GM12878 (cell line): ENCODE measurements around the gene DVL2. TPM values are rescaled to one million over a fixed set of nuclear protein-coding genes. Genes with fewer than 3 reads are reported as not detected.

Experiments
- ATAC-seq: fragments of 200-7000 bp; cut with Tn5 transposase; 3 replicates; pipeline ENCODE4 v1.9.1; 2020; ENCODE audit warnings: mild to moderate bottlenecking, moderate library complexity
- BruUV-seq: library from RNA; stranded (reverse); fragments of 400-500 nt; replicated peaks from 2 replicates; lab custom pipeline; 2021; lab: Mats Ljungman, UMichigan
- CTCF ChIA-PET: fragments of 300-600 bp; sonication (Branson Sonifier 250); formaldehyde crosslinking; extraction: SDS; loops from one replicate; lab custom pipeline; 2021; ENCODE audit warnings: inconsistent platforms; lab: Yijun Ruan, JAX
- POLR2A ChIA-PET: fragments of 350-600 bp; formaldehyde crosslinking; extraction: SDS; loops from one replicate; lab custom pipeline; 2021; ENCODE audit warnings: inconsistent platforms; lab: Charles Lee
- RAD21 ChIA-PET: fragments of 300-600 bp; sonication (Branson Sonifier 250); formaldehyde crosslinking; loops from one replicate; lab custom pipeline; 2023; ENCODE audit warnings: antibody characterized with exemption; ENCODE audit not compliant: unreplicated experiment; lab: Charles Lee
- SMC1A ChIA-PET: fragments of 300-600 bp; sonication (Branson Sonifier 250); formaldehyde crosslinking; loops from one replicate; lab custom pipeline; 2023; ENCODE audit not compliant: unreplicated experiment, uncharacterized antibody; lab: Charles Lee
- DNase-seq: peaks from one replicate; pipeline ENCODE4 v3.0.0-alpha.2; 2011; ENCODE audit warnings: low read depth, low spot score
- FAIRE-seq: peaks from 3 replicates; lab custom pipeline; 2011; peaks lifted over from hg19 to GRCh38; lab: Jason Lieb, UNC
- H2AFZ ChIP-seq: 2 replicates; pipeline ENCODE4 v1.6.0; 2011; ENCODE audit warnings: low read depth, low read length, control low read depth; ENCODE audit not compliant: control insufficient read depth
- H3K27ac ChIP-seq: 2 replicates; pipeline ENCODE4 v1.5.1; 2011; ENCODE audit warnings: control low read depth; ENCODE audit not compliant: control insufficient read depth, insufficient read depth
- H3K27me3 ChIP-seq, 2 experiments: replicated peaks in 1 of 2; 2 replicates each; pipeline versions ENCODE4 v1.6.0 to v1.6.1; 2011; ENCODE audit warnings: low read length in 1 of 2; ENCODE audit not compliant: control insufficient read depth in 2 of 2, insufficient read depth in 2 of 2
- H3K36me3 ChIP-seq, 2 experiments: 2 replicates each; pipeline ENCODE4 v1.5.1; 2011; ENCODE audit warnings: low read length in 1 of 2; ENCODE audit not compliant: control insufficient read depth in 2 of 2, insufficient read depth in 2 of 2
- H3K4me1 ChIP-seq: 2 replicates; pipeline ENCODE4 v1.6.1; 2011; ENCODE audit warnings: mild to moderate bottlenecking, low read length, moderate library complexity, mixed read lengths; ENCODE audit not compliant: control insufficient read depth, insufficient read depth
- H3K4me2 ChIP-seq: 2 replicates; pipeline ENCODE4 v1.6.0; 2011; ENCODE audit warnings: control low read depth; ENCODE audit not compliant: control insufficient read depth, insufficient read depth
- H3K4me3 ChIP-seq: fragments of 200-600 bp; sonication (generic); 2 replicates; pipeline ENCODE4 v1.5.1; 2016
- H3K79me2 ChIP-seq: 2 replicates; pipeline ENCODE4 v1.6.0; 2011; ENCODE audit warnings: low read length; ENCODE audit not compliant: control insufficient read depth, insufficient read depth
- H3K9ac ChIP-seq: 2 replicates; pipeline ENCODE4 v1.8.0; 2011; ENCODE audit warnings: low read length, control low read depth, mixed read lengths; ENCODE audit not compliant: control insufficient read depth, insufficient read depth
- H3K9me3 ChIP-seq: replicated peaks from 3 replicates; pipeline ENCODE4 v1.5.1; 2011; ENCODE audit warnings: mild to moderate bottlenecking, low read length; ENCODE audit not compliant: control insufficient read depth, insufficient read depth
- H4K20me1 ChIP-seq: 2 replicates; pipeline ENCODE4 v1.6.0; 2011; ENCODE audit not compliant: control insufficient read depth, insufficient read depth
- CBX3 ChIP-seq: fragments of 200-600 bp; sonication (generic); IDR thresholded peaks from 2 replicates; pipeline ENCODE4 v1.6.1; 2016; ENCODE audit warnings: low read depth, borderline replicate concordance
- LARP7 ChIP-seq: fragments of 450-650 bp; IDR thresholded peaks from 2 replicates; pipeline ENCODE4 v1.6.1; 2017; ENCODE audit warnings: mild to moderate bottlenecking
- NFYB ChIP-seq: IDR thresholded peaks from 2 replicates; pipeline ENCODE4 v1.6.1; 2011; ENCODE audit warnings: low read depth, mild to moderate bottlenecking, low read length, improper control_type of control experiment, moderate library complexity; ENCODE audit not compliant: insufficient read depth
- POLR2AphosphoS5 ChIP-seq: IDR thresholded peaks from 2 replicates; pipeline ENCODE4 v1.6.1; 2011; ENCODE audit warnings: mild to moderate bottlenecking, low read length, inconsistent platforms
- SRF ChIP-seq, 2 experiments: IDR thresholded peaks; 2 replicates each; pipeline ENCODE4 v1.6.1; 2011; ENCODE audit warnings: low read depth in 2 of 2, low read length in 2 of 2, mild to moderate bottlenecking in 1 of 2, moderate library complexity in 1 of 2
- YY1 ChIP-seq: IDR thresholded peaks from 2 replicates; pipeline ENCODE4 v1.6.1; 2011; ENCODE audit warnings: low read depth, mild to moderate bottlenecking, low read length
- WGBS: methylation state at CpG from one replicate; pipeline ENCODE4 v1.1.6; 2016; ENCODE audit warnings: low lambda C conversion rate; ENCODE audit not compliant: insufficient replicate concordance, insufficient coverage; ENCODE audit errors: missing lambda C conversion rate; 5-methylcytosine and 5-hydroxymethylcytosine counted together
- in situ Hi-C: fragments of 300-500 bp; cut with MboI; formaldehyde crosslinking; loops from 9 replicates; pipeline ENCODE4 v1.14.3; 2018; ENCODE audit warnings: mixed read lengths
- intact Hi-C: fragments of 100-400 bp; cut with micrococcal nuclease; formaldehyde crosslinking; loops from one replicate; pipeline ENCODE4 v1.14.2; 2022; ENCODE audit not compliant: unreplicated experiment
- polyA plus RNA-seq, 11 experiments: library from polyadenylated mRNA; depleted of rRNA in 4 of 11; unstranded in 6 of 11; stranded (reverse) in 5 of 11; fragments of >200 nt; fragmentation: Nextera tagmentation in 4 of 11; fragmentation: Illumina TruSeq in 1 of 11; extraction: Ambion mirVana in 4 of 11; extraction: Trizol in 1 of 11; gene quantifications; 1 replicate in 1 of 11; 2 replicates in 10 of 11; pipeline versions ENCODE4 v1.2.1 to v1.2.3, GENCODE V29; 2011 to 2016; ENCODE audit warnings: inconsistent platforms in 2 of 11, missing spikeins in 2 of 11, low read depth in 1 of 11
- total RNA-seq, 4 experiments: library from RNA; depleted of rRNA in 3 of 4; stranded (reverse); fragments of >200 nt in 3 of 4; fragmentation: Illumina TruSeq in 1 of 4; extraction: Trizol in 1 of 4; gene quantifications; 2 replicates each; pipeline versions ENCODE4 v1.2.1 to v1.2.3, GENCODE V29; 2013 to 2021
- TF ChIP-seq, protein P1 (sequence below): IDR thresholded peaks from 2 replicates; pipeline ENCODE4 v1.6.1; 2011; ENCODE audit warnings: borderline replicate concordance, low read depth, mild to moderate bottlenecking, moderate library complexity, mixed read lengths, low read length; ENCODE audit not compliant: insufficient read depth; ENCODE audit errors: extremely low read length
- TF ChIP-seq, protein P2 (sequence below): fragments of 450-650 bp; IDR thresholded peaks from 2 replicates; pipeline ENCODE4 v1.6.1; 2018; ENCODE audit warnings: mild to moderate bottlenecking, low read depth, moderate library complexity; ENCODE audit not compliant: partially characterized antibody
- TF ChIP-seq, protein P3 (sequence below): fragments of 450-650 bp; IDR thresholded peaks from 2 replicates; pipeline ENCODE4 v1.6.1; 2017; ENCODE audit warnings: mild to moderate bottlenecking
- TF ChIP-seq, protein P4 (sequence below): fragments of 450-650 bp; IDR thresholded peaks from 2 replicates; pipeline ENCODE4 v1.6.1; 2016; ENCODE audit warnings: mild to moderate bottlenecking, moderate library complexity, borderline replicate concordance
- TF ChIP-seq, protein P5 (sequence below): fragments of 450-650 bp; IDR thresholded peaks from 2 replicates; pipeline ENCODE4 v1.6.1; 2017; ENCODE audit warnings: low read depth, mild to moderate bottlenecking, moderate library complexity

The DVL2 gene
- total and polyA plus RNA-seq, 10 of the 15 experiments (the other 5 are each of a cell fraction or from before 2014, with no cell fraction given) = 0.97 to 44.8 (median 23.2) TPM

DNA sequence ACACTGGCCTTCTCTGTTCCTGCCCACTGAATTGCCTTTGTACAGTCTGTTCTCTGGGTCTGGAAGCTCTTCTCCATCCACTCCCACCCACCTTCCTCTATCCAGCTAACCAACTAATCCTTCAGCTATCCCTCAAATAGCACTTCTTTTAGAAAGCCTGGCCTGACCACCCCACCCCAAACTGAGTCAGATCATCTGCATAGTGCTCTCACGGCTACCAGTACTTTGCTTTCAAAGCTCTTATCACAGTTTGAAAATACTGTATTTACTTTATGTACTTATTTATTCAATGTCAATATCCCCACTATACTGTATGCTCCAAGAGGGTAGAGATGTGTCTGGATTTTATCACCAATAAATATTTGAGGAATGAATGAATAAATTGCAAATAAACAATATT, 32.5 kb upstream of the DVL2 start:
- WGBS = 44% methylated on average over 1 of the region's 1 CpG
- Histone ChIP-seq H3K9ac (no peak overlapping the region), H3K27ac (no peak overlapping the region), H3K27me3 (peaks cover 3 to 5% of the 10 kb centered on the region in 2 experiments; a peak in 2 of 4 replicates), H2AFZ (no peak overlapping the region), H4K20me1 (no peaks in the 10 kb centered on the region), H3K36me3 (no peaks in the 10 kb centered on the region; a peak in 1 of 4 replicates), H3K4me3 (no peak overlapping the region), H3K79me2 (no peaks in the 10 kb centered on the region), H3K4me1 (peaks cover 14% of the 10 kb centered on the region), H3K9me3 (no peaks in the 10 kb centered on the region), H3K4me2 (no peak overlapping the region)
- DNase-seq = no peak
- intact Hi-C loops (no loop called here), in situ Hi-C loops (no loop called here)
- ChIA-PET CTCF (interaction anchor here (1.0 to 1.6 kb wide), 2 partner anchors 14 to 22 kb away, joined by 3 read pairs; partner anchors contain the start of gene SLC2A4), SMC1A (interaction anchor here (1.3 kb wide), 1 partner anchor 30 kb away, joined by 3 read pairs; no protein-coding TSS in a partner anchor), RAD21 (interaction anchor here (1.0 kb wide), 1 partner anchor 9 kb away, joined by 3 read pairs; no protein-coding TSS in a partner anchor), POLR2A (interaction anchor here (0.7 kb wide), 1 partner anchor 207 kb away, joined by 3 read pairs; no protein-coding TSS in a partner anchor)
- no peak for ATAC-seq
- FAIRE-seq = no peak
- BruUV-seq = no TSS peak
- TF ChIP-seq LARP7 = no peak
- TF ChIP-seq YY1 = no peak
- no peak for TF ChIP-seq POLR2AphosphoS5
- TF ChIP-seq CBX3 = no peak
- TF ChIP-seq, protein P1, sequence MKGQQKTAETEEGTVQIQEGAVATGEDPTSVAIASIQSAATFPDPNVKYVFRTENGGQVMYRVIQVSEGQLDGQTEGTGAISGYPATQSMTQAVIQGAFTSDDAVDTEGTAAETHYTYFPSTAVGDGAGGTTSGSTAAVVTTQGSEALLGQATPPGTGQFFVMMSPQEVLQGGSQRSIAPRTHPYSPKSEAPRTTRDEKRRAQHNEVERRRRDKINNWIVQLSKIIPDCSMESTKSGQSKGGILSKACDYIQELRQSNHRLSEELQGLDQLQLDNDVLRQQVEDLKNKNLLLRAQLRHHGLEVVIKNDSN = no peak
- TF ChIP-seq, protein P2, sequence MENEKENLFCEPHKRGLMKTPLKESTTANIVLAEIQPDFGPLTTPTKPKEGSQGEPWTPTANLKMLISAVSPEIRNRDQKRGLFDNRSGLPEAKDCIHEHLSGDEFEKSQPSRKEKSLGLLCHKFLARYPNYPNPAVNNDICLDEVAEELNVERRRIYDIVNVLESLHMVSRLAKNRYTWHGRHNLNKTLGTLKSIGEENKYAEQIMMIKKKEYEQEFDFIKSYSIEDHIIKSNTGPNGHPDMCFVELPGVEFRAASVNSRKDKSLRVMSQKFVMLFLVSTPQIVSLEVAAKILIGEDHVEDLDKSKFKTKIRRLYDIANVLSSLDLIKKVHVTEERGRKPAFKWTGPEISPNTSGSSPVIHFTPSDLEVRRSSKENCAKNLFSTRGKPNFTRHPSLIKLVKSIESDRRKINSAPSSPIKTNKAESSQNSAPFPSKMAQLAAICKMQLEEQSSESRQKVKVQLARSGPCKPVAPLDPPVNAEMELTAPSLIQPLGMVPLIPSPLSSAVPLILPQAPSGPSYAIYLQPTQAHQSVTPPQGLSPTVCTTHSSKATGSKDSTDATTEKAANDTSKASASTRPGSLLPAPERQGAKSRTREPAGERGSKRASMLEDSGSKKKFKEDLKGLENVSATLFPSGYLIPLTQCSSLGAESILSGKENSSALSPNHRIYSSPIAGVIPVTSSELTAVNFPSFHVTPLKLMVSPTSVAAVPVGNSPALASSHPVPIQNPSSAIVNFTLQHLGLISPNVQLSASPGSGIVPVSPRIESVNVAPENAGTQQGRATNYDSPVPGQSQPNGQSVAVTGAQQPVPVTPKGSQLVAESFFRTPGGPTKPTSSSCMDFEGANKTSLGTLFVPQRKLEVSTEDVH = no peak
- TF ChIP-seq, protein P3, sequence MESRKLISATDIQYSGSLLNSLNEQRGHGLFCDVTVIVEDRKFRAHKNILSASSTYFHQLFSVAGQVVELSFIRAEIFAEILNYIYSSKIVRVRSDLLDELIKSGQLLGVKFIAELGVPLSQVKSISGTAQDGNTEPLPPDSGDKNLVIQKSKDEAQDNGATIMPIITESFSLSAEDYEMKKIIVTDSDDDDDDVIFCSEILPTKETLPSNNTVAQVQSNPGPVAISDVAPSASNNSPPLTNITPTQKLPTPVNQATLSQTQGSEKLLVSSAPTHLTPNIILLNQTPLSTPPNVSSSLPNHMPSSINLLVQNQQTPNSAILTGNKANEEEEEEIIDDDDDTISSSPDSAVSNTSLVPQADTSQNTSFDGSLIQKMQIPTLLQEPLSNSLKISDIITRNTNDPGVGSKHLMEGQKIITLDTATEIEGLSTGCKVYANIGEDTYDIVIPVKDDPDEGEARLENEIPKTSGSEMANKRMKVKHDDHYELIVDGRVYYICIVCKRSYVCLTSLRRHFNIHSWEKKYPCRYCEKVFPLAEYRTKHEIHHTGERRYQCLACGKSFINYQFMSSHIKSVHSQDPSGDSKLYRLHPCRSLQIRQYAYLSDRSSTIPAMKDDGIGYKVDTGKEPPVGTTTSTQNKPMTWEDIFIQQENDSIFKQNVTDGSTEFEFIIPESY = no peak
- no peak for TF ChIP-seq SRF (IDR thresholded peaks at IDR 0.05; ENCODE audit: low read depth in 2 of 2, low read length in 2 of 2)
- TF ChIP-seq, protein P4, sequence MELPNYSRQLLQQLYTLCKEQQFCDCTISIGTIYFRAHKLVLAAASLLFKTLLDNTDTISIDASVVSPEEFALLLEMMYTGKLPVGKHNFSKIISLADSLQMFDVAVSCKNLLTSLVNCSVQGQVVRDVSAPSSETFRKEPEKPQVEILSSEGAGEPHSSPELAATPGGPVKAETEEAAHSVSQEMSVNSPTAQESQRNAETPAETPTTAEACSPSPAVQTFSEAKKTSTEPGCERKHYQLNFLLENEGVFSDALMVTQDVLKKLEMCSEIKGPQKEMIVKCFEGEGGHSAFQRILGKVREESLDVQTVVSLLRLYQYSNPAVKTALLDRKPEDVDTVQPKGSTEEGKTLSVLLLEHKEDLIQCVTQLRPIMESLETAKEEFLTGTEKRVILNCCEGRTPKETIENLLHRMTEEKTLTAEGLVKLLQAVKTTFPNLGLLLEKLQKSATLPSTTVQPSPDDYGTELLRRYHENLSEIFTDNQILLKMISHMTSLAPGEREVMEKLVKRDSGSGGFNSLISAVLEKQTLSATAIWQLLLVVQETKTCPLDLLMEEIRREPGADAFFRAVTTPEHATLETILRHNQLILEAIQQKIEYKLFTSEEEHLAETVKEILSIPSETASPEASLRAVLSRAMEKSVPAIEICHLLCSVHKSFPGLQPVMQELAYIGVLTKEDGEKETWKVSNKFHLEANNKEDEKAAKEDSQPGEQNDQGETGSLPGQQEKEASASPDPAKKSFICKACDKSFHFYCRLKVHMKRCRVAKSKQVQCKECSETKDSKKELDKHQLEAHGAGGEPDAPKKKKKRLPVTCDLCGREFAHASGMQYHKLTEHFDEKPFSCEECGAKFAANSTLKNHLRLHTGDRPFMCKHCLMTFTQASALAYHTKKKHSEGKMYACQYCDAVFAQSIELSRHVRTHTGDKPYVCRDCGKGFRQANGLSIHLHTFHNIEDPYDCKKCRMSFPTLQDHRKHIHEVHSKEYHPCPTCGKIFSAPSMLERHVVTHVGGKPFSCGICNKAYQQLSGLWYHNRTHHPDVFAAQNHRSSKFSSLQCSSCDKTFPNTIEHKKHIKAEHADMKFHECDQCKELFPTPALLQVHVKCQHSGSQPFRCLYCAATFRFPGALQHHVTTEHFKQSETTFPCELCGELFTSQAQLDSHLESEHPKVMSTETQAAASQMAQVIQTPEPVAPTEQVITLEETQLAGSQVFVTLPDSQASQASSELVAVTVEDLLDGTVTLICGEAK = no peak
- TF ChIP-seq, protein P5, sequence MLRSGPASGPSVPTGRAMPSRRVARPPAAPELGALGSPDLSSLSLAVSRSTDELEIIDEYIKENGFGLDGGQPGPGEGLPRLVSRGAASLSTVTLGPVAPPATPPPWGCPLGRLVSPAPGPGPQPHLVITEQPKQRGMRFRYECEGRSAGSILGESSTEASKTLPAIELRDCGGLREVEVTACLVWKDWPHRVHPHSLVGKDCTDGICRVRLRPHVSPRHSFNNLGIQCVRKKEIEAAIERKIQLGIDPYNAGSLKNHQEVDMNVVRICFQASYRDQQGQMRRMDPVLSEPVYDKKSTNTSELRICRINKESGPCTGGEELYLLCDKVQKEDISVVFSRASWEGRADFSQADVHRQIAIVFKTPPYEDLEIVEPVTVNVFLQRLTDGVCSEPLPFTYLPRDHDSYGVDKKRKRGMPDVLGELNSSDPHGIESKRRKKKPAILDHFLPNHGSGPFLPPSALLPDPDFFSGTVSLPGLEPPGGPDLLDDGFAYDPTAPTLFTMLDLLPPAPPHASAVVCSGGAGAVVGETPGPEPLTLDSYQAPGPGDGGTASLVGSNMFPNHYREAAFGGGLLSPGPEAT = no peak
- TF ChIP-seq NFYB = no peak
